K562 (cell line): ENCODE results near the gene AGPAT2. TPM values are rescaled to one million over a fixed set of nuclear protein-coding genes. Genes with fewer than 3 reads are reported as not detected.
A peak's percentile ranks its signal among the peaks of the same experiment; 100 is the strongest.

ENCODE experiments used
- ATF7 ChIP-seq: fragments of 450-650 bp; IDR thresholded peaks from 2 replicates; pipeline ENCODE4 v1.7.1; 2014; ENCODE audit warnings: mild to moderate bottlenecking, moderate library complexity
- CEBPG ChIP-seq, 3 experiments: fragments of 200-800 bp in 1 of 3; sonication (Bioruptor generic) in 1 of 3; sonication (generic) in 1 of 3; formaldehyde crosslinking in 1 of 3; IDR thresholded peaks in 2 of 3; conservative IDR thresholded peaks in 1 of 3; 2 replicates each; pipeline versions ENCODE4 v1.6.1 to v1.8.0; 2016 to 2022; ENCODE audit warnings: missing compliant biosample characterization in 2 of 3, missing genetic modification characterization in 2 of 3, mild to moderate bottlenecking in 1 of 3, missing genetic modification reagents in 1 of 3
- CHCHD3 ChIP-seq: fragments of 250-450 bp; sonication (Bioruptor Pico); IDR thresholded peaks from 2 replicates; pipeline ENCODE4 v2.1.2; 2022; ENCODE audit warnings: mild to moderate bottlenecking
- ESRRB ChIP-seq: fragments of 250-450 bp; sonication (Bioruptor Pico); IDR thresholded peaks from 2 replicates; pipeline ENCODE4 v1.5.0; 2020; ENCODE audit warnings: mild to moderate bottlenecking, moderate library complexity, borderline replicate concordance
- FIP1L1 ChIP-seq: fragments of 200-400 bp; formaldehyde crosslinking; IDR thresholded peaks from 2 replicates; pipeline ENCODE4 v1.6.1; 2018; ENCODE audit warnings: mild to moderate bottlenecking, low read depth, low read length; ENCODE audit not compliant: poor library complexity, severe bottlenecking
- GATAD2A ChIP-seq: fragments of 450-650 bp; IDR thresholded peaks from 2 replicates; pipeline ENCODE4 v1.6.1; 2017
- HDAC2 ChIP-seq: fragments of 450-650 bp; IDR thresholded peaks from 2 replicates; pipeline ENCODE4 v1.6.1; 2016; ENCODE audit warnings: mild to moderate bottlenecking
- HMGN3 ChIP-seq: IDR thresholded peaks from 2 replicates; pipeline ENCODE4 v1.6.1; 2011; ENCODE audit warnings: borderline replicate concordance, low read depth, mild to moderate bottlenecking, mixed read lengths, low read length; ENCODE audit not compliant: insufficient read length; ENCODE audit errors: extremely low read depth
- HNRNPL ChIP-seq: fragments of 200-400 bp; formaldehyde crosslinking; IDR thresholded peaks from 2 replicates; pipeline ENCODE4 v1.6.1; 2017; ENCODE audit warnings: low read depth, mild to moderate bottlenecking, low read length
- HNRNPUL1 ChIP-seq: fragments of 200-400 bp; formaldehyde crosslinking; IDR thresholded peaks from 2 replicates; pipeline ENCODE4 v1.6.1; 2017; ENCODE audit warnings: low read length
- MCM3 ChIP-seq: fragments of 450-650 bp; IDR thresholded peaks from 2 replicates; pipeline ENCODE4 v1.6.1; 2016
- NFE2 ChIP-seq: IDR thresholded peaks from 2 replicates; pipeline ENCODE4 v1.6.1; 2014; ENCODE audit warnings: antibody characterized with exemption, low read depth
- PHB ChIP-seq: fragments of 250-450 bp; sonication (Bioruptor Pico); IDR thresholded peaks from 2 replicates; pipeline ENCODE4 v1.5.0; 2021
- POLR2AphosphoS5 ChIP-seq: IDR thresholded peaks from 2 replicates; pipeline ENCODE4 v1.6.1; 2011; ENCODE audit warnings: mild to moderate bottlenecking, low read depth, low read length, moderate library complexity; ENCODE audit not compliant: control insufficient read depth, insufficient read depth
- POLR2B ChIP-seq: fragments of 450-650 bp; IDR thresholded peaks from 2 replicates; pipeline ENCODE4 v1.6.1; 2018; ENCODE audit warnings: low read depth; ENCODE audit not compliant: partially characterized antibody
- PREB ChIP-seq: sonication (generic); formaldehyde crosslinking; IDR thresholded peaks from 2 replicates; pipeline ENCODE4 v1.8.1; 2023; ENCODE audit warnings: mild to moderate bottlenecking, missing genetic modification reagents
- PRMT5 ChIP-seq: sonication (generic); formaldehyde crosslinking; IDR thresholded peaks from 2 replicates; pipeline ENCODE4 v1.5.0; 2020; ENCODE audit warnings: missing genetic modification reagents
- PTBP1 ChIP-seq: fragments of 200-400 bp; formaldehyde crosslinking; IDR thresholded peaks from 2 replicates; pipeline ENCODE4 v1.6.1; 2017; ENCODE audit warnings: low read depth, low read length
- RBM22 ChIP-seq: fragments of 200-400 bp; formaldehyde crosslinking; IDR thresholded peaks from 2 replicates; pipeline ENCODE4 v1.6.1; 2018; ENCODE audit warnings: low read length, low read depth; ENCODE audit not compliant: poor library complexity, severe bottlenecking
- SAFB ChIP-seq: fragments of 200-400 bp; formaldehyde crosslinking; IDR thresholded peaks from 2 replicates; pipeline ENCODE4 v1.6.1; 2017; ENCODE audit warnings: low read depth, low read length, borderline replicate concordance
- SFPQ ChIP-seq: fragments of 200-400 bp; formaldehyde crosslinking; IDR thresholded peaks from 2 replicates; pipeline ENCODE4 v1.6.1; 2017; ENCODE audit warnings: mild to moderate bottlenecking, low read depth, low read length, moderate library complexity
- ZBTB34 ChIP-seq: fragments of 250-450 bp; sonication (Bioruptor Pico); IDR thresholded peaks from 2 replicates; pipeline ENCODE4 v1.8.0; 2021; ENCODE audit warnings: mild to moderate bottlenecking, moderate library complexity
- ZBTB7A ChIP-seq: IDR thresholded peaks from 2 replicates; pipeline ENCODE4 v1.6.1; 2011; ENCODE audit warnings: low read depth, mild to moderate bottlenecking, low read length, moderate library complexity, borderline replicate concordance; ENCODE audit not compliant: control insufficient read depth
- polyA plus RNA-seq, 8 experiments: library from polyadenylated mRNA; depleted of rRNA in 4 of 8; stranded (reverse) in 5 of 8; unstranded in 3 of 8; fragments of >200 nt; fragmentation: Nextera tagmentation in 2 of 8; fragmentation: Illumina TruSeq in 1 of 8; extraction: Ambion mirVana in 2 of 8; extraction: Trizol in 1 of 8; gene quantifications; 2 replicates each; pipeline versions ENCODE4 v1.2.1 to v1.2.3, GENCODE V29; 2011 to 2014; ENCODE audit warnings: inconsistent platforms in 1 of 8, missing spikeins in 1 of 8
- total RNA-seq, 7 experiments: library from RNA; depleted of rRNA in 6 of 7; stranded (reverse); fragments of >200 nt in 6 of 7; fragmentation: Illumina TruSeq in 2 of 7; extraction: Trizol in 2 of 7; gene quantifications; 2 replicates each; pipeline versions ENCODE4 v1.2.1 to v1.2.3, GENCODE V29; 2011 to 2021; ENCODE audit warnings: low replicate concordance in 1 of 7

AGPAT2 gene
- total and polyA plus RNA-seq, 9 of the 15 experiments (the other 6 are each of a cell fraction or from before 2014, with no cell fraction given): 0.13 to 54.5 (median 23.9) TPM

- TF ChIP-seq SFPQ (no peak), RBM22 (peak; percentile 38), CHCHD3 (CRISPR knock-in tag) (no peak), ZBTB7A (0 out of 2 replicates have a peak, but pooled peaks have one; percentile 6), SAFB (no peak), FIP1L1 (peak; percentile 48), PHB (CRISPR knock-in tag) (no peak), CEBPG (CRISPR knock-in tag; IDR thresholded peaks at IDR 0.05) (no peak), CEBPG (tag; conservative IDR thresholded peaks at IDR 0.05 in 1 of 2, IDR thresholded peaks at IDR 0.05 in 1 of 2) (no peak), HNRNPUL1 (peak; percentile 73; the same call in 1 of the 2 replicates), PRMT5 (CRISPR knock-in tag) (no peak), ESRRB (CRISPR knock-in tag) (no peak), MCM3 (no peak), ATF7 (no peak), POLR2B (no peak), POLR2AphosphoS5 (no peak), ZBTB34 (CRISPR knock-in tag) (no peak), HMGN3 (peak; percentile 25), GATAD2A (no peak), NFE2 (no peak), HDAC2 (no peak), PREB (CRISPR knock-in tag) (no peak), PTBP1 (peak; percentile 6; the same call in 1 of the 2 replicates), HNRNPL (peak; percentile 82; the same call in 1 of the 2 replicates)
Observed at GRCh38 chr9:136722093-136722968, 35.1 kb upstream of the AGPAT2 start (continued).
